ENCODE data around the gene SPATA9.
A peak's percentile ranks its signal among the peaks of the same experiment; 100 is the strongest.

The SPATA9 gene, protein sequence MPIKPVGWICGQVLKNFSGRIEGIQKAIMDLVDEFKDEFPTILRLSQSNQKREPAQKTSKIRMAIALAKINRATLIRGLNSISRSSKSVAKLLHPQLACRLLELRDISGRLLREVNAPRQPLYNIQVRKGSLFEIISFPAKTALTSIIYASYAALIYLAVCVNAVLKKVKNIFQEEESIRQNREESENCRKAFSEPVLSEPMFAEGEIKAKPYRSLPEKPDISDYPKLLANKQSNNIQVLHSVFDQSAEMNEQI

DNA sequence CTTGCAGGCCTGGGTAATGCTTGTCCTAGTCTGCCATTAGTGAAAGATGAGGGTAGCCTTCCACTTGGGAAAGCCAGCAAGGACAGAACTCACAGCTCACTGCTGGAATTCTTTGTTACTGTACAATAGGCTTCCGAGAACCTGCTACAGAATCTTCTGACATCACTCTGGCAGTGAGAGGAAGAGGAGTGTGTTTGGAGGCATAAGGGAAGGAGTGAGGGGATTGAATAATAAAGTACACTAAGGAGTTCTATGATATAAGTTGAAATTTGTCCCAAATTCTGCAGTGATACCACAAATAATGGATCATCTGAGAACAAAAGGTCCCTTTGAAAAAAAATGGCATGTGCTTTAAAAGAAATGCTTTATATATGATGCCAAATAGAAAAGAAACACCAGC is at the start of gene SPATA9:
SPATA9 (minus strand) TSS at position 101 of the 400 bp plus-strand sequence. CDS start 137 bp downstream, outside the sequence.
- H3K27me3 ChIP-seq (ENCODE audit: control insufficient read depth in 1 of 2, insufficient read depth in 2 of 2, low read length in 2 of 2) = no peaks in the 10 kb centered on the region
- no peak within 1 kb of the TSS for H3K4me3 ChIP-seq (ENCODE audit: low read depth in 1 of 2, low read length in 2 of 2)
- H3K4me1 ChIP-seq (ENCODE audit: insufficient read depth, low read length) = no peaks in the 10 kb centered on the region
- H3K9ac ChIP-seq (ENCODE audit: low read length) = no peak within 1 kb of the TSS
- no peaks in the 10 kb centered on the region for H3K9me3 ChIP-seq (ENCODE audit: low read length)
- no peak within 1 kb of the TSS for H3K27ac ChIP-seq (ENCODE audit: low read depth, low read length)
- no peaks in the 10 kb centered on the region for H3K36me3 ChIP-seq (ENCODE audit: insufficient read depth, low read length)

DNA sequence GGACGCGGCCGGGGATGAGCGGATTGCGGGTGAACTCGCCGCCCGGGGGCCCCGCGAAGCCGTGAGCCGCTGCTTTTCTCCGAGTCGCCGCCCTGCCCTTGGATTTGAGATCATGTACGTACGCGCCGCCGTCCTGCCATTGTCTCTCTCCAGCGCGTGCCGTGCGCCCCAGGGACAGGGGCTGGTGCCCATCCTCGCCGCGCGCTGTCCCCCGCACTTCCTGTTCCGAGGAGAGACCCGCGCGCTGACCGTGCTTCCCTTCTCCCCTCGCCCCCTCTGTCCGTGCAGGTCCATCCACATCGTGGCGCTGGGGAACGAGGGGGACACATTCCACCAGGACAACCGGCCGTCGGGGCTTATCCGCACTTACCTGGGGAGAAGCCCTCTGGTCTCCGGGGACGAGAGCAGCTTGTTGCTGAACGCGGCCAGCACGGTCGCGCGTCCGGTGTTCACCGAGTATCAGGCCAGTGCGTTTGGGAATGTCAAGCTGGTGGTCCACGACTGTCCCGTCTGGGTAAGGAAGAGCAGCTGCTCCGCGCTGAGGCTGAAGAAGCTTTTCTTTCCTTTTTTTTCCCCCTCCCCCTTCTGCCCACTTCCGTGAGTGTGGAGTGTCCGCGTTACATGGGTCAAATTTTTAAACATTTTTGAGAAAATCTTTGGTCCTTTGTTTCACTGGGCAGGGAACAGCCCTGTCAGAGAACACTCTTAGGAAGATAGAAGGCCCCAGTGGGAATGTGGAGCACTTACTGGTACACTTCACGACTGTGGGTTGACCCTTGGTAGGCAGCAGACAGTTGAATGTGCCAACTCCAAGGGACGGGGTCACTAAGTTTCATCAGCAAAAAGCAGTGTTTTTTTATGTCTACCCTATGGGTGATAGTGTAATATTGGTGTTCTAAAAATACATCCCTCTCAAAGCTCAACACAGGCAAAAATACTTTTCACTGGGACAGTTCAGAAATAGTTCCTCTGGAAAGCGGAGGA is 49.1 kb upstream of the SPATA9 start:
- Histone ChIP-seq H3K9me3 (ENCODE audit: low read length) (no peaks in the 10 kb centered on the region), H3K4me3 (ENCODE audit: low read depth in 1 of 2, low read length in 2 of 2) (peak overlapping the region; percentile 73 to 89), H3K27me3 (ENCODE audit: control insufficient read depth in 1 of 2, insufficient read depth in 2 of 2, low read length in 2 of 2) (no peaks in the 10 kb centered on the region), H3K9ac (ENCODE audit: low read length) (peak overlapping the region; percentile 77), H3K27ac (ENCODE audit: low read depth, low read length) (peak overlapping the region; percentile 90), H3K36me3 (ENCODE audit: insufficient read depth, low read length) (no peaks in the 10 kb centered on the region), H3K4me1 (ENCODE audit: insufficient read depth, low read length) (peaks cover 37% of the 10 kb centered on the region)

DNA sequence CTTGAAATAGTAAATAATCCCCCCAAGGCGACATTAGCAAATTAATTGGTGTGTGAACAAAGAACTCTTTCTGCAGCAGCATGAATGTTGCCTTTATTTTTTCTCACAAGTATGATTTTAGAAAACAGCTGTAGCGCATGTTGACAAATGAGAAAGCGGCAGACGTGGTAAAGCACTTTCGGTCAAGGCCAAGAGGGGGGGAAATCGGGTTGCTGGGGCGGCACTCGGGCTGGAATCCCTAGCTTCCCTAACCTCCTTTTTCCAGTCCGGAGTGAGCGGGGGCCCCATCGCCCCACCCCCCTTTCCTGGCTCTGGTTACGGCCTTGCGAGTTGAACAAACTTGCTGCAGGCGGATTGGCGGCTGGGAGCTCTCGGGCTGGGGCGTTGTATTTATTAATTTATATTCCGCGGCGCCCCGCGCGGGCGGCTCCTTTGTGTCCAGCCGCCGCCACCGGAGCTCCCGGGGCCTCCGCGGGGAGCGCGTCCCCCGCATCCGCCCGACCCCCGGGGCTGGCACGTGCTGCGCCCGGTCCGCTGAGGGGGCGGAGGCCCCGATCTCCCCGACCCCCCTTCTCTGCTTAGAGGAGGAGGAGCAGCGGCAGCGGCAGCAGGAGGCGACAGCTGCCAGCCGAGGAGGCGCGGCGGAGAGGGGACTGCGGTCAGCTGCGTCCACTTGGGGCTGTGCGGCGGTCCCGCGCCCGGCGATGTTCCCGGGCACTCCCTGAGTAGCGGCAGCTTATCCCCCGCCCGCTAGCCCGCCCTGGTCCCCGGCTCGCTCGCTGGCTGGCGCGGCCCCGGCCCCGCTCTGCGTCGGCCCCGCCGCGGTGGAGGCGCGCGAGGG is 48.2 kb upstream of the SPATA9 start, which contains the start of gene RHOBTB3:
RHOBTB3 (plus strand) TSS at position 607 of the 841 bp plus-strand sequence. CDS start 347 bp downstream, outside the sequence.
- Histone ChIP-seq H3K27me3 (ENCODE audit: control insufficient read depth in 1 of 2, insufficient read depth in 2 of 2, low read length in 2 of 2) (no peaks in the 10 kb centered on the region), H3K36me3 (ENCODE audit: insufficient read depth, low read length) (no peaks in the 10 kb centered on the region), H3K4me1 (ENCODE audit: insufficient read depth, low read length) (peaks cover 40% of the 10 kb centered on the region), H3K4me3 (ENCODE audit: low read depth in 1 of 2, low read length in 2 of 2) (peak within 1 kb of the TSS; percentile 73 to 89), H3K9me3 (ENCODE audit: low read length) (no peaks in the 10 kb centered on the region), H3K9ac (ENCODE audit: low read length) (peak within 1 kb of the TSS; percentile 77), H3K27ac (ENCODE audit: low read depth, low read length) (peak within 1 kb of the TSS; percentile 90)

DNA sequence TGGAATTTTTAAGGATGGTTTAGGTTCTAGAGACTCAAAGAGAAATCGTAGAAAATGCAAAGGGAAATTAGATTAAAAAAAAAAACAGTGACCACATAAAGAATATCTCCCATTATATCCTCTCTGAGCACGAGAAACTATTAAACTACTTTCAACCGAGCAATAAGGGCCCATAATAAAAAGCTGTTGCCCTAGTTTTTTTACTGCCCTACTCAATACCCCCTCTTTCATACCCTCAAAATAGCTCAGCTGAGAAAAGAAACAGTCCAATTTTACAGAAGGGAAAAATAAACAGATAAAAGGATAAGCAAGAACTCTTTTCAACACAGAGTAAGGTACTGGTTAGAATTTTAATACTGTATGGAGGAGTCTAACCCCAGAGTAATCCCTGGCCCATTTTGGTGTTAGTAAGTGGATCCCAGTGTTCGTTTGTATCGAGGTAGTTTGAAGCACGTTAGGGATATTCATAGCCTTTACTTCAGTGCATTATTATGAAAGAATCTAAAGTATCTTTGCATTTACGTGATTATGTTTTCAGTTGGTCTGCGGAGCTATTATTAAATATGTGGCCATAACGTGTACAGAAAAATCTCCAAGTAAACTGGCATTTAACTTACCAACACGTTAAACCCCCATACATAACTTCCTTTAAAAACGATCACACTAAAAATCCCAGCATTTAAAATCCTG is 47.4 kb upstream of the SPATA9 start:
- H3K27me3 ChIP-seq (ENCODE audit: control insufficient read depth in 1 of 2, insufficient read depth in 2 of 2, low read length in 2 of 2) = no peaks in the 10 kb centered on the region
- peaks cover 39% of the 10 kb centered on the region for H3K4me1 ChIP-seq (ENCODE audit: insufficient read depth, low read length)
- peak overlapping the region; percentile 90 for H3K27ac ChIP-seq (ENCODE audit: low read depth, low read length)
- no peaks in the 10 kb centered on the region for H3K36me3 ChIP-seq (ENCODE audit: insufficient read depth, low read length)
- peak overlapping the region; percentile 68 for H3K9ac ChIP-seq (ENCODE audit: low read length)
- no peaks in the 10 kb centered on the region for H3K9me3 ChIP-seq (ENCODE audit: low read length)
- H3K4me3 ChIP-seq (ENCODE audit: low read depth in 1 of 2, low read length in 2 of 2) = peak overlapping the region; percentile 73 to 89

DNA sequence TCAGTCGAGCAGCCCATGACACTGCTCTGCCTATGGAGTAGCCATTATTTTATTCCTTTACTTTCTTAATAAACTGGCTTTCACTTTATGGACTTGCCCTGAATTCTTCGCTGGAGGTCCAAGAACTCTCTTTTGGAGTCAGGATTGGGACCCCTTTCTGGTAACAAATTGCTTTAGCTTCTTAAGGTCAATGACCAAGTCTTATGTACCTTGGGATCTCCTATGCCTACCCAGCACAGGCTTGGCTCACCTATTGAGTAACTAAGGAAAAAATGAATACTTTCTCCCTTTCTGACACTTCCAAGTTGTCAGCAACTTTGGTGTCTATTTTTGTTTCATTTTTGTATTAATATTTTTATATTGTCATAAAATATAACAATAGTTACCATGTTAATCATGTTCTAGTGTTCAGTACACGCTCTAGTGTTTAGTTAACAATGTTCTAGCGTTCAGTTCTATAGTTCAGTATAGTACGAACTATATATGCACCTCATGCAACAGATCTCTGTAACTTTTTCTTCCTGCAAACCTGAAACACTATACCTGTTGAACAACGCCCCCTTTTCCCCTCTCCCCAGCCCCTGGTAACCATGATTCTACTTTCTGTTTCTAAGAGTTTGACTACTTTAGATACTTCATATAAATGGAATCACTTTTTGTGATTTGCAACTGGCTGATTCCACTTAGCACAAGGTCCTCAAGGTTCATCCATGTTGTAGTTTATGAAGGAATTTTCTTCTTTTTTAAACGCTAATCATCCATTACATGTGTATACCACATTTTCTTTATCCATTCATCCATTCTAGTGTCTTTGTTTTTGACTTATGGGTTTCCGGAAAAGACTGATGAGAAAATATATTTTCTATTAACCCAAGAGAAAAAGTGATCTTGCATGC is 46.6 kb upstream of the SPATA9 start:
- Histone ChIP-seq H3K27ac (ENCODE audit: low read depth, low read length) (peak overlapping the region; percentile 90), H3K36me3 (ENCODE audit: insufficient read depth, low read length) (no peaks in the 10 kb centered on the region)

DNA sequence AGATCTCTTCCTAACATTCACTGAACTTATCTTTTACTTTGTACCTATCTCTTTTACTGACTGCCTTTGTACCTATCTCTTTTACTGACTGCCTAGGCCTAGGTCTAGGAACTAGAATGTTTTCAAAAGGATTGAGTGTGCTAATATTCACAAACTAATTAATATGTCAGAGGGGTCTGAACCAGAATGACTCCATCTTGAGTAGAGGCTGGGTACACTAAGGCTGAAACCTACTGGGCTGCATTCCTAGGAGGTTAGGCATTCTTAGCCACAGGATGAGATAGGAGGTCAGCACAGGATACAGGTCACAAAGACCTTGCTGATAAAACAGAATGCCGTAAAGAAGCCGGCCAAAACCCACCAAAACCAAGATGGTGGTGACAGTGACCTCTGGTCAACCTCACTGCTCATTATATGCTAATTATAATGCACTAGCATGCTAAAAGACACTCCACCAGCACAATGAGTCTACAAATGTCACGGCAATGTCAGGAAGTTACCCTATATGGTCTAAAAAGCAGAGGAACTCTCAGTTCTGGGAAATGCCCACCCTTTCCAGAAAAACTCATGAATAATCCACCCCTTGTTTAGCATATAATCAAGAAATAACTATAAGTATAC is 45.8 kb upstream of the SPATA9 start:
- Histone ChIP-seq H3K27me3 (ENCODE audit: control insufficient read depth in 1 of 2, insufficient read depth in 2 of 2, low read length in 2 of 2) (no peaks in the 10 kb centered on the region), H3K4me1 (ENCODE audit: insufficient read depth, low read length) (peaks cover 46% of the 10 kb centered on the region)

More for the DNA sequence above, 46.6 kb upstream of the SPATA9 start:
- no peak overlapping the region for H3K9ac ChIP-seq (ENCODE audit: low read length)
- H3K27me3 ChIP-seq (ENCODE audit: control insufficient read depth in 1 of 2, insufficient read depth in 2 of 2, low read length in 2 of 2) = no peaks in the 10 kb centered on the region
- H3K4me3 ChIP-seq (ENCODE audit: low read depth in 1 of 2, low read length in 2 of 2) = no peak overlapping the region
- peaks cover 39% of the 10 kb centered on the region for H3K4me1 ChIP-seq (ENCODE audit: insufficient read depth, low read length)
- no peaks in the 10 kb centered on the region for H3K9me3 ChIP-seq (ENCODE audit: low read length)

DNA sequence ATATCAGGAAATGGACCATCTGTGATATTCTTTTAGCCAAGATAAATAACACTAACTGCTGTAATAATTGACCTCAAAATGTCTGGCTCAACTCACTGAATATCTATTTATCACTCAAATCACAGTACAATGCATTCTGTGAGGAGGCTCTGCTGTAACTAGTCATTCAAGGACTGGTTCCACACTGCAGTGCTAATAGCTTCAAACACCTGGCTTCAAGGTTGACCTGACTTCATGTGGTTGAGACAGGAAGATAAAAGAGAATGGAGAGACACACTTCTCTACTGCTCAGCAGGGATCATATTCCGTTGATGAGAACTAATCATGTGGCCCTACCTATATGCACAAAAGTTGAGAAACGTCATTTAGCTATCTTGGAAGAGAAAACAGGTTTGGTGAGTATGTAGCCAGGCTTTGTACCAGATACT is 45.0 kb upstream of the SPATA9 start:
- H3K36me3 ChIP-seq (ENCODE audit: insufficient read depth, low read length) = no peaks in the 10 kb centered on the region
- no peaks in the 10 kb centered on the region for H3K9me3 ChIP-seq (ENCODE audit: low read length)
- H3K9ac ChIP-seq (ENCODE audit: low read length) = no peak overlapping the region
- H3K4me3 ChIP-seq (ENCODE audit: low read depth in 1 of 2, low read length in 2 of 2) = no peak overlapping the region
- peak overlapping the region; percentile 22 for H3K27ac ChIP-seq (ENCODE audit: low read depth, low read length)
- H3K27me3 ChIP-seq (ENCODE audit: control insufficient read depth in 1 of 2, insufficient read depth in 2 of 2, low read length in 2 of 2) = no peaks in the 10 kb centered on the region
- H3K4me1 ChIP-seq (ENCODE audit: insufficient read depth, low read length) = peaks cover 54% of the 10 kb centered on the region

More for the DNA sequence above, 45.8 kb upstream of the SPATA9 start:
- H3K9ac ChIP-seq (ENCODE audit: low read length) = no peak overlapping the region
- H3K9me3 ChIP-seq (ENCODE audit: low read length) = no peaks in the 10 kb centered on the region
- H3K36me3 ChIP-seq (ENCODE audit: insufficient read depth, low read length) = no peaks in the 10 kb centered on the region
- no peak overlapping the region for H3K27ac ChIP-seq (ENCODE audit: low read depth, low read length)
- H3K4me3 ChIP-seq (ENCODE audit: low read depth in 1 of 2, low read length in 2 of 2) = no peak overlapping the region

DNA sequence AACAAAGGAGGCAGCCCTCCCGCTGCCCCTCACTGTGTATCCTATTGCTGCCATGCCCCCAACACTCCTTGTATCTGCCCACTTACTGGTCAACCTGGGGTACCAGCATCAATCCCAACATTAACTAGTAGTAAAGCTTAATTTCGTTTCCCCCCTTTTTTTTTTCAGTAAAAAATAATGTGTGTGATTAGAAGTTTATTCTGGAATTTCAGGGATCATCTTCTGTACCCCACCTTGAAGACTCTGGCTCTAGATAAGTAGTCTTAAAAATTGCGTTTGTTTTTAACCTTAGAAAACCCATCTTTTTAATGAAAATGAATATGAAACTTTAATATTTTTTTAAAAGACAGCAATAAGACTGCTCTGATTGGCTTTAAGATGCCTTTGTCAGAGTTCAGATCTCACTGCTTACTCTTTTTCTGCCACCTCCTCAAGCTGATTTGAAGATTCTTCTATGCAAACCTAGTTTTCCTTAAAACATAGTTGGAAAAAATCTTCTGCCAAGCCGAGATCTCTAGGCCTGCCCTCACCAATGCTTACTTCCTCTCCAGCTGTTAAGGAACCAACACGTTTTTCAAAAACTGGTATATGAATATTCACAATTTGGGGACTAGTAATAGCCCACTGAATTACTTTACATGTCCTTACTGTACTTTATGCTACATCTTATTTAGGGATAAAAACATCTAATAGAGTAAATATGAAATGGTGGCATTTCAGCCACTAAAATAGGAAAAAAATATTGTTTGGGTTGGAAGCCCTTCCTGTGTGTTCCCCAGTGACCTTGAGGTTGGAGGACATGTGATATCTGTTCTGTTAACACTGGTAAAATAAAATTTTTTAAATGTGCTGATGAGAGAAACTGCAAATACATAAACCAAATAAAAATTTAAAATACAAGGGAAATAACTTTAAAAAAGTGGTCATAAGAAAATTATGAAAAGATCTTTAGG is 44.3 kb upstream of the SPATA9 start:
- H3K27me3 ChIP-seq (ENCODE audit: control insufficient read depth in 1 of 2, insufficient read depth in 2 of 2, low read length in 2 of 2) = no peaks in the 10 kb centered on the region
- no peak overlapping the region for H3K4me3 ChIP-seq (ENCODE audit: low read depth in 1 of 2, low read length in 2 of 2)
- H3K9ac ChIP-seq (ENCODE audit: low read length) = no peak overlapping the region
- peak overlapping the region; percentile 22 for H3K27ac ChIP-seq (ENCODE audit: low read depth, low read length)
- H3K36me3 ChIP-seq (ENCODE audit: insufficient read depth, low read length) = no peaks in the 10 kb centered on the region
- H3K9me3 ChIP-seq (ENCODE audit: low read length) = no peaks in the 10 kb centered on the region
- peaks cover 54% of the 10 kb centered on the region for H3K4me1 ChIP-seq (ENCODE audit: insufficient read depth, low read length)
